ENCODE data around the gene SERINC3. TPM values are rescaled to one million over a fixed set of nuclear protein-coding genes. Genes with fewer than 3 reads are reported as not detected.
A peak's percentile ranks its signal among the peaks of the same experiment; 100 is the strongest.

SERINC3 gene
- total RNA-seq, 2 experiments from 2014 or later: 43.1 to 44.6 TPM

GRCh38 chr20:44537993-44538392 lies 16.1 kb upstream of the SERINC3 start:
- no peak for ATAC-seq
- no peak for DNase-seq
- H3K27me3 Mint-ChIP-seq: no peaks in the 10 kb centered on the region
- H3K9me3 Mint-ChIP-seq: no peaks in the 10 kb centered on the region
- H3K4me3 Mint-ChIP-seq: no peak overlapping the region
- no peaks in the 10 kb centered on the region for H3K4me1 Mint-ChIP-seq (ENCODE audit: low read depth)
- intact Hi-C loops (cut with micrococcal nuclease): no loop called here
- CTCF ChIA-PET: interaction anchor here (1.6 kb wide), 1 partner anchor 15 kb away, joined by 3 read pairs; no protein-coding TSS in a partner anchor
- POLR2A ChIA-PET: no interaction called here
- H3K27ac Mint-ChIP-seq: no peak overlapping the region
- H3K36me3 Mint-ChIP-seq (ENCODE audit: low read depth): no peaks in the 10 kb centered on the region
- TF ChIP-seq CTCF (IDR thresholded peaks at IDR 0.05): no peak

GRCh38 chr20:44536175-44536574 lies 14.3 kb upstream of the SERINC3 start:
- peaks cover 4% of the 10 kb centered on the region for H3K4me1 Mint-ChIP-seq (ENCODE audit: low read depth)
- H3K4me3 Mint-ChIP-seq: no peak overlapping the region
- CTCF ChIA-PET: interaction anchor here (1.1 kb wide), 1 partner anchor 149 kb away, joined by 5 read pairs; no protein-coding TSS in a partner anchor

GRCh38 chr20:44533928-44534327 lies 12.1 kb upstream of the SERINC3 start:
- ChIA-PET POLR2A (no interaction called here), CTCF (interaction anchor here (1.0 to 1.1 kb wide), 2 partner anchors 60 to 150 kb away, joined by 3 read pairs; no protein-coding TSS in a partner anchor)
- H3K4me1 Mint-ChIP-seq (ENCODE audit: low read depth): peaks cover 4% of the 10 kb centered on the region
- no peaks in the 10 kb centered on the region for H3K27me3 Mint-ChIP-seq
- no peaks in the 10 kb centered on the region for H3K36me3 Mint-ChIP-seq (ENCODE audit: low read depth)
- intact Hi-C loops (cut with micrococcal nuclease): no loop called here
- no peak overlapping the region for H3K27ac Mint-ChIP-seq
- no peak for ATAC-seq
- DNase-seq: no peak
- no peaks in the 10 kb centered on the region for H3K9me3 Mint-ChIP-seq
- H3K4me3 Mint-ChIP-seq: no peak overlapping the region
- TF ChIP-seq CTCF (IDR thresholded peaks at IDR 0.05): no peak

More at GRCh38 chr20:44536175-44536574, 14.3 kb upstream of the SERINC3 start:
- H3K27ac Mint-ChIP-seq: no peak overlapping the region
- POLR2A ChIA-PET: no interaction called here
- no peak for DNase-seq
- H3K36me3 Mint-ChIP-seq (ENCODE audit: low read depth): no peaks in the 10 kb centered on the region
- intact Hi-C loops (cut with micrococcal nuclease): no loop called here
- ATAC-seq: no peak
- TF ChIP-seq CTCF (IDR thresholded peaks at IDR 0.05): no peak
- H3K9me3 Mint-ChIP-seq: no peaks in the 10 kb centered on the region
- H3K27me3 Mint-ChIP-seq: no peaks in the 10 kb centered on the region

- Mint-ChIP-seq H3K36me3 (ENCODE audit: low read depth) (no peaks in the 10 kb centered on the region), H3K27ac (no peak overlapping the region), H3K27me3 (no peaks in the 10 kb centered on the region), H3K9me3 (no peaks in the 10 kb centered on the region), H3K4me3 (no peak overlapping the region), H3K4me1 (ENCODE audit: low read depth) (peaks cover 4% of the 10 kb centered on the region)
- DNase-seq (peak; percentile 18), ATAC-seq (peak; percentile 56)
- intact Hi-C loops (cut with micrococcal nuclease): no loop called here
- ChIA-PET CTCF (no interaction called here), POLR2A (interaction anchor here (1.0 kb wide), 1 partner anchor 41 kb away, joined by 3 read pairs; no protein-coding TSS in a partner anchor)
- no peak for TF ChIP-seq CTCF (IDR thresholded peaks at IDR 0.05)
These were observed 11.1 kb upstream of the SERINC3 start for GRCh38 chr20:44532981-44533331.

- Mint-ChIP-seq H3K4me3 (no peak overlapping the region), H3K9me3 (no peaks in the 10 kb centered on the region), H3K27me3 (no peaks in the 10 kb centered on the region), H3K27ac (no peak overlapping the region), H3K4me1 (ENCODE audit: low read depth) (peaks cover 4% of the 10 kb centered on the region), H3K36me3 (ENCODE audit: low read depth) (no peaks in the 10 kb centered on the region)
- no peak for DNase-seq
- intact Hi-C loops (cut with micrococcal nuclease): no loop called here
- POLR2A ChIA-PET: interaction anchor here (1.0 kb wide), 2 partner anchors 18 to 41 kb away, joined by 3 read pairs; no protein-coding TSS in a partner anchor
- no peak for ATAC-seq
- CTCF ChIA-PET: no interaction called here
- no peak for TF ChIP-seq CTCF (IDR thresholded peaks at IDR 0.05)
These were observed 10.6 kb upstream of the SERINC3 start for GRCh38 chr20:44532259-44532980.

Data from activated CD8-positive, alpha-beta T cell treated with anti-CD3 and anti-CD28 coated beads for 36 hours (primary cell).